GM18868 (cell line): ENCODE results near the gene ESRRA.

Experiments used
- ATAC-seq: cut with Tn5 transposase; IDR thresholded peaks from one replicate; pipeline ENCODE4 v1.9.1; 2021; ENCODE audit warnings: mild to moderate bottlenecking, moderate library complexity; ENCODE audit not compliant: unreplicated experiment

The ESRRA gene

DNA sequence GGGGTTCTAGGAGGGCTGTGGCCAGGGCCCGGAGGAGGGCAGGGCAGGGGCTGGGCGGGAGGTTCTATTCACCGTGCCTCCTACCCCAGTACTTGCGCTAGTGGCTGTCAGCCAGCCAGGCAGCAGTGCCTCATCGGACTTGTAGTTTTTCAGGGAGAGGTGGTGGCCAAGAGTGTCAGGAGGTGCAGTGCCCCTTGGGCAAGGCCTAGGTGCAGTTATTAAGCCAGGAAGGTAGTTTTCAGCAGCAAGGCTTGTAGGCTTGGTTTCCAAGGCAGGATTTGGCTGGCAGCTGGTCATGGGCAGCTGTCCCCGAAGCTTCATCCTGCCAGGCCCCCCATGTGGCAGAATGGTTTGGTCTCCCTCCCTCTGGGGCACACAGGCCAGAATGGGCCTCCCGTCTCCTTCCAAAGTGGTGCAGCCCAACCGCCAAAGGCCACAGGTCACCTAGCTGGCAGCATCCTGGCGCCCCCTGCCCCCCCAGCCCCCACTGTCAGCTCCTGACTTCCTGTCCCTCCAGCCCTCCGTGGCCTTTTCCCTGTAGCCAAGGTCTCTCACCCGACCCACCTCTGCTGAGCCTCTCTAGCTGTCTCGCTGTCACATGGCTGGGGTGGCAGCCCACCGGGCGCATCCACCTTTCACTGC, 43.2 kb downstream of the ESRRA start:
- ATAC-seq, result no peak

DNA sequence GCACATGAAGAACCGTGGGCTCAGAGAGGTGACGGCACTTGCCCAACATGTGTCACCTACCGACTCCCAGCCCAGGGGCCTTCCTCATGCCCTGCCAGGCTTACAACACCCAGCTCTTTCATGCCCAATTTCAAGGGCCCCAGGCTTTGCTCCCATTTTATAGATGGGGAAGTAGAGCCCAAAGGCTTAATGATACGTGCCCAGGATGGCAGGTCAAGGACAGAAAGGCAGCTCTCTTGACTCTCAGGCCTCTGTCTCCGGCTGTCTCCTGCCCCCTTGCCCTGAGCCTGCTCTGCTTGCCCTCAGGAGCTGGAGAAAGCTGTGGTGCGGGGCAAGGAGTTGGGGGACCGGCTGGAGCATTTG, 43.7 kb downstream of the ESRRA start:
- no peak for ATAC-seq

DNA sequence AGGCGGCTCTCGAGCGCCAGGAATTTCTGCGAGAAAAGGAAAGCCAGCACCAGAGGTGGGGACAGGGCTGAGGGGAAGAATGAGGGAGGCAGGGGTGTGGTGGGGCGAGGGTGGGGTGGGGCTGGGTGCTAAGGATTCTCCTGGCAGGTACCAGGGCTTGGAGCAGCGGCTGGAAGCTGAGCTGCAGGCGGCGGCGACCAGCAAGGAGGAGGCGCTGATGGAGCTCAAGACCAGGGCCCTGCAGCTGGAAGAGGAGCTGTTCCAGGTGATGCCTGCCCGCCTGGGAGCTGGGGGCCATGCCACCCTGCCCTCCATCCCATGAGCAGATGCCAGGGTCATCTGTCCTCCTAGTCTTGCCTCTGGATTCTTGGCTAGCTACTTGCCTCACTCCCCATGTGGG, 44.1 kb downstream of the ESRRA start:
- ATAC-seq, result no peak

DNA sequence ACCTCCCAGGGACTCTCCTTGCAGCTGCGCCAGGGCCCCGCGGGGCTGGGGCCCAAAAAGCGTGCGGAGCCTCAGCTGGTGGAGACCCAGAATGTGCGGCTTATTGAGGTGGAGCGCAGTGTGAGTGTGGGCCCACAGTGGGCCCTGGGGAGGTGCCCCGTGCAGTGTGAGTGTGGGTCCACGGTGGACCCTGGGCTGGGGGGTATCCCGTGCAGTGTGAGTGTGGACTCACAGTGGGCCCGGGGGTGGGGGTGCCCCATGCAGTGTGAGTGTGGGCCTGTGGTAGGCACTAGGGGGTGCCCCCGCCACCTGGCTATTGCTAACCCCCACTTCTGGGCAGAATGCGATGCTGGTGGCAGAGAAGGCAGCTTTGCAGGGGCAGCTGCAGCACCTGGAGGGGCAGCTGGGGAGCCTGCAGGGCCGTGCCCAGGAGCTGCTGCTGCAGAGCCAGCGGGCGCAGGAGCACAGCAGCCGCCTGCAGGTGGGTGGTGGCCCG, 45.9 kb downstream of the ESRRA start:
- no peak for ATAC-seq

DNA sequence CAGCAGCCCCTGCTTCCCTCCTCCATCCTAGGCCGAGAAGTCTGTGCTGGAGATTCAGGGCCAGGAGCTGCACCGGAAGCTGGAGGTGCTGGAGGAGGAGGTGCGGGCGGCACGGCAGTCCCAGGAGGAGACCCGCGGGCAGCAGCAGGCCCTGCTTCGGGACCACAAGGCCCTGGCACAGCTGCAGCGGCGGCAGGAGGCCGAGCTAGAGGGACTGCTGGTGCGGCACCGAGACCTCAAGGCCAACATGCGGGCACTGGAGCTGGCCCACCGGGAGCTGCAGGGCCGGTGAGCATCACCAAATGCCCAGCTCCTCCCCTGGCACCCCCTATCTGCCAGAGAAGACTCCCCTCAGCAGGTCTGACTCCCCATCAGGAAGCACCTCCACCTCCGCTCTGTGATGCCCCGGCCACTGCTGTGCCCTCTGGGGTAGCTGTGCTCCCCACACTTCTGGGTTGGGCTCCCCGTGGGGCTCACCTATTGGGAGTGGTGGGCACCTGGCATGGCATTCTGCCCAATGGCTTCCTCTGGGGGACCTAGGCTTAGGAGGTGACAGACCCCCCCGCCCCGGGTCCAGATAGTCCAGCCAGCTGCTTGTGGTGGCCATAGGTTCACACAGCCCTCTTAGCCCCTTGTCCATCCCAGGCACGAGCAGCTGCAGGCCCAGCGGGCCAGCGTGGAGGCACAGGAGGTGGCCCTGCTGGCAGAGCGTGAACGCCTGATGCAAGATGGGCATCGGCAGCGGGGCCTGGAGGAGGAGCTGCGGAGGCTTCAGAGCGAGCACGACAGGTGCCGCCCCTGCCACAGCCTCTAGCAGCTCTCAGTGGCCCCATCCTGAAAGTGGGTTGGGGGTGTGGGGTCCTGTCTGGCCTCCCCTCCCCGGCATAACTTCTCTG, 47.0 kb downstream of the ESRRA start:
- no peak for ATAC-seq

DNA sequence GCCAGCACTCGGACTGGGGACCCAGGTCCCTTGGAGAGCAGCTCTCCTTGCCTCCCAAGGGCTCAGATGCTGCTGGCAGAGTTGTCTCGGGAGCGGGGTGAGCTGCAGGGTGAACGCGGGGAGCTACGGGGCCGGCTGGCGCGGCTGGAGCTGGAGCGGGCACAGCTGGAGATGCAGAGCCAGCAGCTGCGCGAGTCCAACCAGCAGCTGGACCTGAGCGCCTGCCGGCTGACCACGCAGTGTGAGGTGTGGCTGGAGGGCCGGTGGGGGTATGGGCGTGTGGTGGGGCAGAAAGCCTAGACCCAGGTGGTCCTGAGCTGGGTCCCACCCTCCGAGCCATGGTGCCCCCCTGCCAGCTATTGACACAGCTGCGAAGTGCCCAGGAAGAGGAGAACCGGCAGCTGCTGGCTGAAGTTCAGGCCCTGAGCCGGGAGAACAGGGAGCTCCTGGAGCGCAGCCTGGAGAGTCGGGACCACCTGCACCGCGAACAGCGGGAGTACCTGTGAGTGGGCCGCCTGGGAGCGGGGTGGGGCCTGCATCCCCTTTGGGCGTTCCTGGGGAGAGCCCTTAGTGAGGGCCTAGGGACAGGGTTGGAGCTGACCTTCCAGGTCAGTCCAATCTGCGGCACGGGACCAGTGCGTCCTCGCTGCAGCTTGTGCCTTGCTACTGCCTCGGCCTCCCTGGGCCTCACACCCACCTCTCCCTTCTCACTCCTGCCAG, 47.8 kb downstream of the ESRRA start:
- no peak for ATAC-seq

DNA sequence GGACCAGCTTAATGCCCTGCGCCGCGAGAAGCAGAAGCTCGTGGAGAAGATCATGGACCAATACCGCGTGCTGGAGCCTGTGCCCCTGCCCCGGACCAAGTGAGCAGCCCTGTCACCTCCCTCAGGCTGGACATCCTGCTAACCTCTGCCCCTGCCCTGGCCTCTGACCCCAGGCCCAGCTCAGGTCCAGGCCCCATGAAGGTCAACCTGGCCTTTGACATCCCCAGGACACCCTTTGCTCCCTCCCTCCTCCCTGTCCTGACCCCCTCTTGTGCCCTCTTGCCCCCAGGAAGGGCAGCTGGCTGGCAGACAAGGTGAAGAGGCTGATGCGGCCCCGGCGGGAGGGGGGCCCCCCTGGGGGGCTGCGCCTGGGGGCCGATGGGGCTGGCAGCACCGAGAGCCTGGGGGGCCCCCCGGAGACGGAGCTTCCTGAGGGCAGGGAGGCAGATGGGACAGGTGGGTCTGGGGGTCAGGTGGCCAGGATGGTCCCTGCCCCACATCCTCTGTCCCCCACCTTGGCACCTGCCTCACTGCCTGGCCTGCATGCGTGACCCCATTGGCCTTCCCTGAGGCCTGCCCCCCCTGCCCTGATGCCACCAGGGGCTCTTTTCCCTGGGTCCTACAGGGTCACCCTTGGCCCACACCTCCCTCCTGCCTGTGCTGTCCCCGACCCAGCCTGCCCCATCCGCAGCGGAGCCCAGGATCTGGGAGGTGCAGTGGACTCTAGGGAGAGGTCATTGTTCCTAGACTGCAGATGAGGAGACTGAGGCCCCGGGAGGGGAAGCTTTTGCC, 48.6 kb downstream of the ESRRA start:
- no peak for ATAC-seq

DNA sequence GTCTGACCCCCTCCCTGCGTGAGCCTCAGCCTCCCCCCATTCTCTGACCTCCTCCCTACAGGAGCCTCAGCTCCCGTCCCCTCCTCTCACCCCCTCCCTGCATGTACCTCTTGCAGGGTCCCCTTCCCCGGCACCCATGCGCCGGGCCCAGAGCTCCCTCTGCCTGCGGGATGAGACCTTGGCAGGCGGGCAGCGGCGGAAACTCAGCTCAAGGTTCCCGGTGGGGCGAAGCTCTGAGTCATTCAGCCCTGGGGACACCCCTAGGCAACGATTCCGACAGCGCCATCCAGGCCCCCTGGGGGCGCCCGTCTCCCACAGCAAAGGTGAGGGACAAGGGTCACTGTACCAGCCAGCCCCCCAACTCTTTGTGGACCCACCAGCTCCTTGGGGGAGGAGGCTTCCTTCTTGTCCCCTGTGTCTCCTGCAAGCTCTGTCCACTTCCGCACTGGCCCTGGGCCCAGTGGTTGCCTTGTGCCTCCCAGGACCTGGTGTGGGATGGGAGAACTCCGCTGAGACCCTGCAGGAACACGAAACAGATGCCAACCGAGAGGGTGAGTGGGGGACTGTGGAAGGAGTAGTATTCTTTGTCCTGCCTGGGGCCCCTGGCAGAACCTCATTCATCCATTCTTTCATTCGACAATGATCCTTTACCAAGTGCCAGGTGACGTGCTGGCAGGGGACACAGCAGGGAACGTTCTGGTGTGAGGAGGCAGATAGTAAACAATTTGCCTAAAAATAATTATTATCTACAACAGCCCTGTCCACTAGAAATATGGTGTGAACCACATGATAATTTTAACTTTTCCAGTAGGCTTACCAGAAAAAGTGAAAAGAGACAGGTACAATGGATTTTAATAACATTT, 50.0 kb downstream of the ESRRA start:
- peak; percentile 39 for ATAC-seq

DNA sequence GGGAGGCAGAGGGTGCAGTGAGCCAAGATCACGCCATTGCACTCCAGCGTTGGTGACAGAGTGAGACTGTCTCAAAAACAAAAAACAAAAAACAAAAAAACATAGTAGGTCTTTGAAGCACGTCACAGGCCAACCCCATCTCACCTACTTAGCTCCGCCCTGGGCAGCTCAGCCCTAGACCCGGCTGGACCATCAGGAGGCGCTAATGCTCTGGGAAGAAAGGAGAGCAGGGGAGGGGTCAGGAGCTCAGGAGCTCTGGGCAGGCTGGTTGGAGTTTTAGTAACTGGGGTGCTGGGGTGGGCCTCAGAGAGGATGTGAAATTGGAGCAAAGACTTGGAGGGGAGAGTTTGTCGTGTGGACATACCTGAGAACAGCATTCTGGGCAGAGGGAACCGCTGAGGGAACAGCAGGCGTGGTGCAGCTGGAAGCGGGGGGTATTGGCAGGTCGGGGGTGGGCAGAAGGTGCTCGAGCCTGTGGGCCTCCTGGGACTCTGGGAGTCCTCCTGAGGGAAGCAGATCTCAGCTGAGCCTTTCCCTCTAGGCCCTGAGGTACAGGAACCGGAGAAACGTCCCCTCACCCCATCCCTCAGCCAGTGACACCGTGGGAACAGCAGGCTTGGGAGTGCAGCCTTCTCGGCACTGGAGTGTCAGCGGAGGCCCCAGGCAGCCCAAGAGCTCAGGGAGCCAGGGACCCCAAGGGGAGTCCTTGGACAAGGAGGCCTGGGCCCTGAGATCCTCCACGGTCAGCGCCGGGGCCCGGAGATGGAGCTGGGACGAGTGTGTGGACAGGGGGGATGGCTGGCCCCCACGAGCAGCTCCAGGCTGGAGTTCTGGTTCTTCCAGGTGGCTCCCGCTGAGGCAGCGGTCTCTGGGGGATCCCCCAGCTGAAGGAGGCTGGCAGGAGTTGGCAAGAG, 51.4 kb downstream of the ESRRA start:
- no peak for ATAC-seq

DNA sequence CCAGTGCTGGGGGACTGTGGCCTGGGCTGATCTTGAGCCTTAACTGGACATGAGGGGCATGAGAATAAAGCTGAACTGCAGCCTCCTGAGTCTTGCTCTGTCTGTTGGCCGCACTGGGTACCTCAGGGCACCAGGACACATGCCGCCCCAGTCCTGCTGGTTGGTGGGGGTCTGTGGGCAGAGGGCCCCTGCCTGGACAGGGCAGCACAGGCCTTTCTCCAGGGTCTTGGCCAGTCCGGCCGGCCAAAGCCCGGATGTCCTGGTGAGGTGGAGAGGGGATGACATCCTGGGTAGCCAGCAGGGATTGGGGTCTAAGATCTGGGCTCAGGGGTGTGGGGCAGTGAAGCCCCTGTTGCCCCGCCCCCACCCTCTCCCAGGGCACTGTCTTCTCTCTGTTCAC, 52.1 kb downstream of the ESRRA start:
- ATAC-seq, result no peak

DNA sequence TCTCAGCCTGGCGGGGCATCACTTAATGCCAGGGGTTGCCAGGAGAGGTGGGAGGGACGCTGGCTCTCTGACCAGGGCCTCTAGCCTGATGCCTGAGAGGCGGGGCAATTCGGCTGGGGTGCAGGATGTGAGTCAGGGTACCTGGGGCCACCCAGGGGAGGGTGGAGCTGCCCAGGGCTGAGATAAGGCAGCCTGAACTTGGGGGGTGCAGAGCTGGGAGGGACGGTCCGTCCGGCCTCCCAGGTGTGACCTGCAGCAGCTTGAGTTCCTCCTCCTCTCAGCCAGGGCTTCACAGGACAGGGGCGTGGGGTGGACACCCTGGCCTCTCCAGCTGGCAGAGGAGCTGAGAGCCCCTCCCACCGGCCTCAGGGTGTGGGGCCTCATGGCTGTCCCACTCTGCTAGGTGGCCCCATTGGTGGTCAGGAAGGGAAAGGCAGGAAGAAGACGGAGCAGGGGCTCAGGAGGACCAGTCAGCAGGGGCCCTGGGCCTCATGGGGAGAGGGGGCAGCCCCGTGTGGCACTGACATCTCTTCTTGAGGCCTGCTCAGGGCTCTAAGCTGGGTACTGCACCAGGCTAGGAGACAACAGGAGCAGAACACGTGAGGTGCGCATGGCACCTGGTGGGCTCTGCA, 52.7 kb downstream of the ESRRA start:
- ATAC-seq, result no peak

DNA sequence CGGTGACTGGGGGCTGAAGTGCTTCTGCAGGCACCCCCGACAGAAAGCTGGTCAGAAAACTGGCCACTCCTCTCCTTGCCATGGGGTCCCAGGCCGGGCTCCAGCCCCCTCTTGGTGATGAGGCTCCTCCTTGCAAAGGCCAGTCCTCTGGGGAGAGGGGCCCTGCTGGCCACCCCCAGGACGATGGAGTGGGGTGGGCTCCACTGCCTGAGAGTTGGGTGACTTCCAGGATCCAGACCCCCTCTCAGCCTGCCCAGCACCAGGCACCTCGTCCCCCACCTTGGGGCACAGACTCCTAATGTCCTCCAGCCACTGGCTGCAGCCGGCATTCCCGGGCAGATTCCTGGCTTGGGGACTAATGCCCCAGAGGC, 53.2 kb downstream of the ESRRA start:
- ATAC-seq, result no peak

DNA sequence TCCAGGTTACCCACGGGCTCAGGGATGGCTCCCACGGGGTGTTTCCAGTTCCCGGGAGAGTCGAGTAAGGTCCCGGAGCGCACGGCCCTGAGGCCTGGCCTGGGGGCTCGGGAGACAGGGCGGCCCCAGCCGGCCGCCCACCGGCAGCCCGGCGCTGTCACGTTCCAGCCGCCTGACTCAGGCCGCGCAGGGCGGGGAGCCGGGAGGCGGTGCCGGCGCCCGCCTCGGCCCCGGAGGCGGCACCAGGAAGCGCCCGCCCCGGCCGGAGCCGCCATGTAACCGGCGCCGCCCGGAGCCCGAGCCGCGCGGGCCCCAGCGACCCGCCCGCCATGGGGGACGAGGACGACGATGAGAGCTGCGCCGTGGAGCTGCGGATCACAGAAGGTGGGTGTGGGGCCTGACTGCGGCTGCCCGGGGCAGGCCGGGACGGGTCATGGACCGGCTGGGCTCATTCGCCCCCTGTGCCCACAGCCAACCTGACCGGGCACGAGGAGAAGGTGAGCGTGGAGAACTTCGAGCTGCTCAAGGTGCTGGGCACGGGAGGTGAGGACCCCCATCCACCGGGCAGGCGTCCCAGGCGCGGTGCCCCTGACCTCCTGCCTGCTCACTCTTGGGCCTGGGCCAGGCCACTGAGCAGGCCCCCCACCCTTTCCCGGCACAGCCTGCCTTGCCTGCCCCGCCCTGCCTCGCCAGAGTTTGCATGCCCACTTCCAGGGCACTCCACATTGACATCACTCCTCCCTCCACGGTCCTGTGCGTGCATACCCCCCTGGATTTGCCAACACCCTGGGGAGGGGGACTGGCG, 53.8 kb downstream of the ESRRA start, which contains the start of gene RPS6KA4:
TSS of gene RPS6KA4 (plus strand) at position 256 of the 805 bp plus-strand sequence. CDS start at position 330, 74 bp downstream.
- ATAC-seq, result no peak

DNA sequence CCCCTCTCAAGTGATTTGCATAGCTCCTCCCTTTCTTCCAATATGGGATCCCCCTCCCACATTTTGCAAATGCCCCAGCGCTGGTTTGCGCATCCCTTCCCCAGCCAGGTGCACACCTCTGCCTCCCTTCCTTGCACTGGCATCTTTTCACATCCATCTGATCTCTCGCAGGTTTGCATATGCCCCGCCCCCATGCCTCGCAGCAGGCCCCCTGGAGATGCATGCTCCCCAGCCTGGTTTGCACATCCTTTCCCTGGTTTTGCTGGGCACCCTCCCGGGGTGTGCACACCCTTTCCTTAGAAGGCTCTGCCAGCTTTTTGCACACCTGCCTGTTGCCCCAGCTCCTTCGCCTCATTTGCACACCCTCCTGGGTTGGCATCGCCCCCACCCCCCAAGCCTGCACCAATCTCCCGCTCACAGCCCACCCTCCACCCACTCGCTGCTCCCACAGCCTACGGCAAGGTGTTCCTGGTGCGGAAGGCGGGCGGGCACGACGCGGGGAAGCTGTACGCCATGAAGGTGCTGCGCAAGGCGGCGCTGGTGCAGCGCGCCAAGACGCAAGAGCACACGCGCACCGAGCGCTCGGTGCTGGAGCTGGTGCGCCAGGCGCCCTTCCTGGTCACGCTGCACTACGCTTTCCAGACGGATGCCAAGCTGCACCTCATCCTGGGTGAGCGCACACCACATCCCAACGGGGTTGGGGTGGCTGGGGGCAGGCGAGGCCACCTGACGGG, 54.6 kb downstream of the ESRRA start:
- ATAC-seq, result no peak

DNA sequence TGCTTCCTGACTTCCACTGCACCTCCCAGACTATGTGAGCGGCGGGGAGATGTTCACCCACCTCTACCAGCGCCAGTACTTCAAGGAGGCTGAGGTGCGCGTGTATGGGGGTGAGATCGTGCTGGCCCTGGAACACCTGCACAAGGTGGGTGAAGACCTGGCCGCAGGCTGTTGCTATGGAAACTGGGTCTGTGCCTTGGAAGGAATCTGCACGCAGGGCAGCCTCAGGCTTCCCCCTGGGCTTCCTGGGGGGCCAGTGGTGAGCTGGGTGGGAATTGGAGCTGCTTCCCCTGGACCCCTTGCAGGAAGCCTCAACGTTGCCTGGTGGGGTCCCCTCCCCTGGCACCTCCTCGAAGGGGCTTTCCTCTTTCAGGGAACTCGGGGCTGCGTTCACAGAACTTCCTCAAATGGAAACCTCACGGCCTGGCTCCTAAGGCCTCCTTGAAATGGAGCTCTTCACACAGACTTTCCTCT, 55.2 kb downstream of the ESRRA start:
- ATAC-seq, result no peak

DNA sequence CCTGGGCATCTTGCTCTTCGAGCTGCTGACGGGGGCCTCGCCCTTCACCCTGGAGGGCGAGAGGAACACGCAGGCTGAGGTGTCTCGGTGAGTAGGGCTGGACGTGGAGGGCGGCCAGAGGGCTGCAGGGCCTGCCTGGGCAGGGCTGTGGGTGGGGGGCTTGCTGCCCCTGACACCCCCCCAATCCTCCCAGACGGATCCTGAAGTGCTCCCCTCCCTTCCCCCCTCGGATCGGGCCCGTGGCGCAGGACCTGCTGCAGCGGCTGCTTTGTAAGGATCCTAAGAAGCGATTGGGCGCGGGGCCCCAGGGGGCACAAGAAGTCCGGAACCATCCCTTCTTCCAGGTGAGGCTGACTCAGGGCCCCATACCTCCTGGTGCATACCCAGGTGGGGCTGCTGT, 56.3 kb downstream of the ESRRA start:
- ATAC-seq, result no peak

DNA sequence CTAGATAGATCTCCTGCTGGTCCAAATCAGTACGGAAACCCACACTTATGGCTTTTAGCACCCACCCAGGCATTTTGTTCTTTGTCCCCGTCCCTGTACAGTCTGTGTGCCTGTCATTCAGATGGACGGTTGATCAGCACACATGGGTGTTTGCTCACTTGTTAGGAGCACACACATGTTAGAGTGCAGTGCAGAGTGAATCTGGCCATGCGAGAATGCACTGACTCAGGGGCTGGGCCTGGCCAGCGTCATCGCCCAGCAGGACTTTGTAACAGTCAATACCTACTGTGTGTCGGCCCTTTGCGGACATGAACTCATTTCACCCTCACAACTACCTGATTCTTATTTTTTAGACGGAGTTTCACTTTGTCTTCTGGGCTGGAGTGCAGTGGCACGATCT, 57.0 kb downstream of the ESRRA start:
- no peak for ATAC-seq
